HG03280 (cell line): ENCODE data around the gene CLSTN2.

Source experiments
- ATAC-seq: cut with Tn5 transposase; IDR thresholded peaks from one replicate; pipeline ENCODE4 v1.9.1; 2021; ENCODE audit warnings: mild to moderate bottlenecking, moderate library complexity; ENCODE audit not compliant: unreplicated experiment

CLSTN2 gene

DNA sequence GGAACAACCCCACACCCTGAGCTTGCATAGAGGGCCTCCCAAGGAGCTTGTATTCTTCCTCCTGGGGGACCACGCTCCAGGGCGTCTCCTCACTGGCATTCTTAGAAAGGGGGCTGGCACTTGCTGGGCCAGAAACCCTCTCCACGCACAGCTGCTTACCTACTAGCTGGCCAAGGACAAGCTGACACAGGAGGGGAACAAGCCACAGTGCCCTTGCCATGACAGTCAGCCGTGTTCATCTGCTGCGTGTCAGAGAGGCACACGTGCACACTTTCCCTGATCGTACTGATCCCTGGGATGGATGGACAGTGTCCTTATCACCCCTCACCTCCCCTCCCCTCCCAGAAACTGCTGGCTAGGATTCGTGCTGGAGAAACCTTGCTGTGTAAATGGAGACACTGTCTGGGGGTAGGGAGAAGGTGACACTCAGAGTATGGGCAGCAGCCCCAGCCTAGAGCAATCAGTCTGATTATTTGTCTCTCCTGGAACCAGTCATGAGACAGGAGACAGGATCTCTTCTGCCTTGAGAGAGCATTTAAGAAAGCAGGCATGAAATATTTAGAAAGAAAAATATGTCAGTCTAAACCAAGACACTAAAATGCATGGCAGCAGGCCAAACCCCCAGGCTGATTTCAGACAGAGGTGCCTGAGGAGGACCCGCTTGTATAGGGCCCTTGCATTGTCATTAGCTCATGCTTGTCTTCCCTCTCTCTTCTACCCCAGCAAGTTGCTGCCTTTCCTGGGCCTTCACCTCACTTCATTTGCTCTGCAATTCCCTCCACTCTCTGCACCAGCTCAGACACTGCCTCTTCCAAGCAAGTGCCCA is 431.1 kb downstream of the CLSTN2 start:
- ATAC-seq: no peak

DNA sequence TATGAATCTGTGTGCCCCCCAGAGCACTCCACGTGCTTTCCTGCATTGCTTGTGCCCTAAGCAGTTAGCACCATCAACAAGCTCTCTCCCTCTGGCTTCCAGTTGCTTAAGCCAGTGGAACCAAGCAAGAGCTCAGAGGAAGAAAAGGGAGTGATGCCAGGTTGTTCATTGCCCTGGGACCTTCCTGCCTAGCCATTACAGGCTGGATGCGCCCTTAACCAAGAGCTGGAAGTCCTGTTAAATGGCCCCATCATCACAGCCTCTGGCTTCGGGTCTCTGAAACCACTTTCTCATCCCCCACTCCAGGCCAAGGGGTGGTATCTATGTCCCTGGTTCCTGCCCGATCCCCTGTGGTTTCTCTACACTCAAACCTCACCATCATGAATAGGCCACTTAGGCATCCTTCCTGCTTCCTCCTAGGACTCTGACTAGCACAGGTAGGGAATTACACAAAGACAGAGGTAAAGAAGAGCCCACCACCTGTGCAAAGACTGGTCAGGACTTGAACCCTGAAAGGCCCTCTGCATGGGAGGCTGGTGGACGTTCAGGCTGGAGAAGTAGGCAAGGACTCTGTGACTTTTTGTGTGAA is 433.3 kb downstream of the CLSTN2 start:
- ATAC-seq: no peak

DNA sequence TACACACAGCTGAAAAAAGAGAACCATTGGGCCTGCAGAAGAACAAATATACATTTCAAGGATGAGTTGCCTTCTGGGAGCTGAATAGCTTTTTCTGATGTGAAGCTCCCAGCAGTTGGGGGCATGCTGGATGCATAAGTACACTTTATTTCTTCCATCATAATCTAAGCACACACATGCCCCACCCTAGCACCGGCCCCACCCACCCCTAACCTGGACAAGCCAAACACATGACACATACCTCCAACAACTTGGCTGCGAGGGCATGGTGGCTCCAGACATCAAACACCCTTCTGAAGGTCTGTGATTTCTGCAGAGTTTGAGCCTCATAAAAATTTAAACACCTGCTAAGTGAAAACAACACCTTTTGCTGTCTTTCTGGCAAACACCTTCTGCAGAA is 435.7 kb downstream of the CLSTN2 start:
- no peak for ATAC-seq

DNA sequence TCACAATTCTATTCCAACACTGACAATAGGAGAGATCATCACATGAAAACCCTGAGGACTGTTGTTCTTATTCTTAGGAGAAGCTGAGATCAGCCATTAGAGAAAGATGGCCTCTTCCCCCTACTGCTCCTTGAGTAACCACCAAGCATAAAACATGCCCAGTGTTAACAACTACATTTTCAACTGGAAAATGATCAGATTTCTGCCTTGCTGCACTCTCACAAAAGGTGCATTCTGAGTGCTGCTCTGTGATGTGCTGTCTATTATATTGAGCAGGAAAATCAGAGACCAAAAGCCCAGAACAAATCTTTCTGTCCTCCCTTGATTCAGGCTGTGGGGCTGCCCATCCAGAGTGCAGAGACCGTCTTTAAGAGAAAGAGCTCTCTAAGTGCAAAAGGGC is 438.2 kb downstream of the CLSTN2 start:
- ATAC-seq: no peak

DNA sequence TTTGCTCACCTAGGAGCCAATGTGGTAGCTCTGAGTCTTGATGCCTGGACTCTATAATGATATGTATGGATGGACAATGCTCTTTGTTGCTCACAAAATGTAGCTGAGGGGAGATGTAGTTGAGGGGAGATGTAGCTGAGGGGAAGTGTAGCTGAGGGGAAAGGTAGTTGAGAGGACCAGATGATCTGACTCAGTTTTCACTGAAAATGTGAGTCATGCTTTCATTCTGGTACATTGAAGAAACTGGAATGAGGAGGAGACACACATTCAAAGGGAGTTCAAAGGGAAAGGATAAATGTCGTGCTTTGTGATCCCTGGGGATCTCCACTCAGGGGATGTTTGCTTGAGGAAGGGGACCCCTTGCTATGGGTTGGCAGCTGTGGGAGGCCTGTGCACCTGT is 440.0 kb downstream of the CLSTN2 start:
- no peak for ATAC-seq

DNA sequence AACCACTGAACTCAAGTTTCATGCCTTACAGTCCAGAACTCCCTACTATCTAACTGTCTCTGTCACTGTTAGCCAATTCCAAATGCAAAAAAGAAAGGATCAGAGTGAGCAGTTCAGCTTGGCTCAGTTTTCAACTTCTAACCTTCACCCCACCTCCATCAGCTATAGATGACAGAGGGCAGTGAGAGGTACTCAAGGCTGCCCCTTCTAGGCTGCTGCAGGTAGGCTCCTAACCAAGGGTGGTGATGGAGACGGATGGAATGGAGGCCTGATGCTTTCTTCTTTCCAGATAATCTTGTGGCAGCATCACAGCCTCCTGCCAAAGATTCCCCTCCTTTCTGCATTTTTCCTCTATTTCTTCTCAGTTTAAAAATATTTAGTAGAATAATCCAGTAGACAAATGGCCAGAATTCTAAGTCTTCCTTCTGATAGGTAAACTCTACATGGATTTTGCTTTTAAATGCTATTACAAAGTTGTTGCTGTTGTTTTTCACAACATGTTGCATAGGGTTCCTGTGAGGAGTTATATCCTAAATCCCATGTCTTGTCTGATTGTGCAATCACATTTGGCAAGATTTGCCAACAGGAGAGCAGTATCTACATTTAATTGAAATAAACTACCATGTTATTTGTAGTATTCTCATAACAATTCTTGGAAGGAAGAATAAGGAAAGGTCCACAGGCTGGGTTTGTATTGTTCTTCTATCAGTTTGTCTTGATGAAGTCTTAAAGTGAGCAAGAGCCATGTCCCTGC is 441.3 kb downstream of the CLSTN2 start:
- ATAC-seq: no peak

DNA sequence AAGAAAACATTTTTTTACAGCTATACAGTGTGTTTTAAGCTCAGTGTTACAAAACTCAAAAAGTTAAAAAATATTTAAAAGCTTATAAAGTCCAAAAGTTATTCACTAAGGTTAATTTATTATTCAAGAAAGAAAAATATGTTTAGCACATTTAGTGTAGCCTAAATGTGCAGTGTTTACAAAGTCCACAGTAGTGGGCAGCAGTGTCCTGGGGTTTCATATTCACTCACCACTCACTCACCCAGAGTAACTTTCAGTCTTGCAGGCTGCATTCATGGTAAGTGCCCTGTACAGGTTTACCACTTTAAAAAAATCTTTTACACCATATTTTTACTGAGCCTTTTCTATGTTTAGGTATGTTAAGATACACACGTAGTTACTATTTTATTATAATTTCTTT is 442.7 kb downstream of the CLSTN2 start:
- ATAC-seq: no peak

DNA sequence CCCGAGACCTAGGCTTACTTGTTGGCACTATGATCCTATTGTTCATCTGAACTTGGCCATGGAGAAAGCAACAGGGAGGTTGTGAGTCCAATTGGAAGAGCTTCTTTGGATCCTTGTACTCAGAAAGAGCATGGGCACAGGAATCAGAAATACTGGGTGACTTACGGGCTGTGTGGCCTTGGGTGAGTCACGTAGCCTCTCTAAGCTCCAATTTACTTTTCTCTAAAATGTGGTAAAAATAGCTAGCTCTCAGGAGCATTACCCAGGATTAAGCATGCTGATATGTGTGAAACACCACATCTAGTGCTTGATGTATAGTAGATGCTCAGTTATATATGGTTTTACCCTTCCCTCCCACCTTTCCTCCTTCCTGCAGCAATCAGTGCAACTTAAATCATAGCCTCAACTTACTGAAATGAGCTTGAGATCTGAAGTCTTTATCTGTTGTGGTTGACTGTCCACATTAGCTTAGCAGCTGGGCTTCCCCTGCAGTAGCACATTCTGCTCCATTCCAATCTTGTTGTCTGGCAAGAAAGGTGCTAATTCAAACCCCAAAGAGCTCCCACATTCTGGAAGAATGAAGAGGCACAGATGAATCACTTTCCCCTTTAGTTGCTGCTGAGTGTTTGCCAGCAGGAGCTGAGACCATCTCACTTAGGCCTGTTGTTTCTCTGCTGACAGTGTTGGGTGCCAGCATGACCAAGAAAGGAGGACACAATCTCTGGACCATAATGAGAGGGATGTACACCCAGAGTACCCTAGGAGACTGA is 443.8 kb downstream of the CLSTN2 start:
- no peak for ATAC-seq

DNA sequence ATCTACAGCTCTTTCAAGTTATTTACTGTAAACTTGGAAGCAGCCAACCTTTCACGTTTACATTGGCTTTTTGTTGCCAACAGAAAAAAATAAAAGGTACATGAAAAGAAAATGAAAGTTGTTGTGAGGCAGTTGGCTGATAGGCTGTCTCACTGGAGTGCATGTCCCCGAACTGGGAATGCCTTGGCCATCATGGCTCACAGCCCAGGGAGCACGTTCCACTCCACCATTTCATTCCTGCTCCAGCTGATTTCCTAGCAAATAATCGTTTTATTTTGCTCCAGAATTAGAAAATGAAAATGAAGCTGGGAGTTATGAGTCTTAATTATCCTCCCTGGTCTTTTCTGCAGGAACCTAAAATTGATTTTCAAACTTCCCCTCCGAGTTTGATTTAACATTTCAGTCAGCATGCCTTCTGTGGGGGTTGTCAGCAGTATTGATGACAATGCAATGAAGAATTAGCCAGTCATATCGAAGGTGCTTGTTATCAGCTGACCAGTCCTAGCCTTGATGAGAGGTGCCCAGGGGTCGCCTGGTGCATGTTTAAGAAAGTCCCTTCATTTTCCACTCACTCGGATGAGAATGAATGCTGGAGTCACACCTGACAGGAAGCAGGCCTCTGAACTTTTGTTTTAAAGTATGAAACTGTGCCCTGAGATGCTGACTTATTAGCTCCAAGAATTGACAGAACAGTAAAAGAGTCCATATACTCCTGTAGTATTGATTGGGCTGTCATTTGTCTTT is 449.2 kb downstream of the CLSTN2 start:
- ATAC-seq: no peak

DNA sequence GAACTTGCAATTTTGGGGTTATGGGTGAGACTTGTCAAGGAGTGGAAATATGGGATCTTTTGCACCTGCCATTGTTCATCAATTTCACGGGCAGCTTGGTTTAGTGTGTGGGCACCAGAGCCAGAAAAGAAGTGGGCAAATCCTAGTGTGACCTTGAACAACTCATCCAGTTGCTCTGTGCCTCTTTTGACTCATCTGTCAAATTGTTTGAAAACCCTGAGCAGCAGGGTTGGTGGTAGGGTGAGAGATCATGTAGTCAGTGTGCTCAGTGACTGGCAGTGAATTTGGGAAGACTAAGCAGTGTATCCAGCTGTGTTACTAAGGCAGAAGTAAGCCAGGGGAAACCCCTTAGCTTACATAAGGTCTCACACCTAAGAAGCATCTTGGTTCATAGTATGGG is 449.9 kb downstream of the CLSTN2 start:
- no peak for ATAC-seq

DNA sequence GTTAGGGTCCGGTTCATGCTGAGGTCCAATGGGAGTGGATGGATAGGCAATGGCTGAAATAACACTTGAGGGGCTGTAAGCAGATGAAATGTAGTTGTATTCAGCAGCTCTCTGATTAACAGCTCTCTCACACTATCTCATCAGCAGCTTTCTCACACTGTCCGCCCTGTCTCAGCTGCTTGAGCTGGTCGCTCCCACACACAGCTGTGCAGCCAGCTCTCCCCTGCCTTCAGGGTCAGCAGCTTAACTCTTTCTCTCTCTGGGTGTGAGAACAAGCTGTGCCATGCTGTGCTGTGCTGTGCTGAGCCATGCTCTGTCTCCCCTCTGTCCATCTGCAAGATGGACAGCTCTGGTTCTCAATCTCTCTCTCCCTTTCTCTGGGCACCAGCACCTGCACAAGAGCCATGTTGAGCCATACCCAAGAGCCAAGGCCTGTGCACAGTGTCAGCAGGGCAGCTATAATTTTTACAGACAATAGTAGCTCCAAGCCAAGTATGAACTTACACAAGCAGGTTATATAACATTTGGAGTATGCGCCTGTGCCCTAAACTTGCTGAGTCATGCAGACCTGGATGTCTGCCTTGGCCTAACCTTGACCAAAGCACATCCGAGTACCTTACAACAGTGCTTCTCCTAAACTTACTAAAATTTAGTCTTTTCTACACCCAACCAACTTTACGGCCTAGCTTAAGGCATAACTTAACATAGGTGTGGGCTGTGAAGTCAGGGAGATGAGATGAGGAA is 451.5 kb downstream of the CLSTN2 start:
- no peak for ATAC-seq

DNA sequence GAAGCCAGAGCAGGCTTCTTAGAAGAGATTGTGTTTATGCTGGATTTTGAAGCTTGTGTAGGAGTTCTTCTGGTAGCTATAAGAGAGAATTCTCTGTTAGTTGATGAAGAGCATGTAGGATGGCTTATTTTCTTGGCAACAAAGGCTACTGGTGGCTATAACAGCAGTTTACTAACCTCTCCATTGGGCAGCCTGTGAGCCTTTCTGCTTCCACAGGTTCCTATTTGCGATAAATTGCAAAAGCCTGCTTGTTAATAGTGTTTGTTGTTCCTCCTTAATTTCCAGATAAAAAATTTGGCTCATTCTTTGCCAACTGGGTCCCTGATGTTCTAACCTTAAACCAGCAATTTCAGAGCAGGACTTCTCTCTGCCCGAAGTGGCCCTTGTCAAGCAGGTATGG is 452.3 kb downstream of the CLSTN2 start:
- no peak for ATAC-seq

DNA sequence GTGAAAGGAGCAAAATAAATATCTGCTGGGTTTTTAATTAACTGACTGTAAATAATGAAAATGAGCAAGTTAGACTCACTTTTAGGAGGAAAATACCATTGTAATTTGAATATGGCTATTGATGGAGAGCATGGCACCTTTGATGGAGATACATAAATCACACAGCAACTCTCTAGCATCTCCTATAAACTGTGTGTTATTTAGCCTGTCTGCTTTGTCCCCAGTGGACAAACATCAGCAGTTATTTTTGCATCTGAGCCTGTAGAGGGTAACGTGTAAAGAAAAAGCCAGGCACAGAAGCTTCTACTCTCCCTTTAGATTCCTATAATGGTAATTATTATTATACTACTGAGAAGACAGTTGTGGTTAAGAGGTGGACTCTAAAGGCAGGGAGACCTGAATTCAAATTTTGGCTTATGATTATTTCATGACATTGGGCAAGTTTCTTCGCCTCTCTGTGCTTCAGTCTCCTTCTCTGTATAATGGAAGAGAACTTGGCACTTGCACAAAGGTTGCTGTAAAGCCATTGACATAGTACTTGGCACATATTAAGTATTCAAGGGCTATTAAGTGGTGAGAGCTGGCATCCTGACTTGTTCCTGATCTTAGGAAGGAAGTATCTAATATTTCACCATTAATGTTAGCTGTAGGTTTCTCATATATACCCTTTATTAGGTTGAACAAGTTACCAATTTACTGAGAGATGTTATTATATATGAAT is 453.4 kb downstream of the CLSTN2 start:
- ATAC-seq: no peak

DNA sequence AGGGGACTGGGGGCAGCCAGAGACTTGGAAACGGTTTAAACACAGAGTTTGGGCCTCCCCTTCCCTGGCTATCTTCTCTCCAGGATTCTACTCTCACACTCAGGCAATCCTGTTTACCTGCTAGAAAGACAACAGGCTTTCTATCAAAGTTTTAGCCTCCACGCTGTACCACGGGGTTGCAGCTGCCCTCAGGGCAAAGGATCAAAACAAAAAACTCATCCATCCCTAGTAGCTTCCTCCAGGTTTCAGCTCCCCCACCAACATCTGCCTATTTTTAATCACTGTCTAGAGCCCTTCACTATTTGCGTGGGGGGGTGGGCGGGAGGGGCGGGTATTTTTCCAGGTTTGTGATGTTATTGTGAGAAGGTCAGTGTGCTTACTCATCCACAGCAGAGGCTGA is 456.1 kb downstream of the CLSTN2 start:
- no peak for ATAC-seq

DNA sequence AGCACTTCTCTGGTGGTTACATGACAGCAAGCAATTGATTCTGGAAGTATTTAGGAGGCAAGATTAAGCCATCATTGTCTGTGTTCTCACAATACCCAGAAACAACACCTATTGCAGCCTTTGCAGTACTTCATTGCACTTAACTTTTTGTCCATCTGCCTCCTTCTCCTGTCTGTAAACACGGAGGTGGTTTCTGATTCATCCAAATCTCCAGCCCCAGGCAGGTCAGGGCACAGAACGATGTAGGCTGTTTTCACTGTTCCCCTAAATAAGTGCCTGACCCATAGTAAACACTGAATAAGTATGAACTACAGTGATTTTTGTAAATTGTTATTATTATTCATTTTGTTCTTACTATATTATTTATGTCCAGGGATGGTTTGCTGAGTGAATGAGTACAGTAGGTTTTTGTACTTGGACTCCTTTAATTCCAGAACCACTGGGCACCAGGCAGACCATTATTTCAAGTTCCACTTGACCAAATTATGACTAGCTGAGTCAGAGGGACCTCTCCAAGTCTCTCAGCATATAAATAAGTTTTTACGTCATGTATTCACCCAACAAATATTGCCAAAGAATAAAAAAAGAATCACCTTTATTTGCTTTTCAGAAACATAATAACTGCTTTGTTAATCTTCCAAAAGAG is 459.6 kb downstream of the CLSTN2 start:
- ATAC-seq: no peak

DNA sequence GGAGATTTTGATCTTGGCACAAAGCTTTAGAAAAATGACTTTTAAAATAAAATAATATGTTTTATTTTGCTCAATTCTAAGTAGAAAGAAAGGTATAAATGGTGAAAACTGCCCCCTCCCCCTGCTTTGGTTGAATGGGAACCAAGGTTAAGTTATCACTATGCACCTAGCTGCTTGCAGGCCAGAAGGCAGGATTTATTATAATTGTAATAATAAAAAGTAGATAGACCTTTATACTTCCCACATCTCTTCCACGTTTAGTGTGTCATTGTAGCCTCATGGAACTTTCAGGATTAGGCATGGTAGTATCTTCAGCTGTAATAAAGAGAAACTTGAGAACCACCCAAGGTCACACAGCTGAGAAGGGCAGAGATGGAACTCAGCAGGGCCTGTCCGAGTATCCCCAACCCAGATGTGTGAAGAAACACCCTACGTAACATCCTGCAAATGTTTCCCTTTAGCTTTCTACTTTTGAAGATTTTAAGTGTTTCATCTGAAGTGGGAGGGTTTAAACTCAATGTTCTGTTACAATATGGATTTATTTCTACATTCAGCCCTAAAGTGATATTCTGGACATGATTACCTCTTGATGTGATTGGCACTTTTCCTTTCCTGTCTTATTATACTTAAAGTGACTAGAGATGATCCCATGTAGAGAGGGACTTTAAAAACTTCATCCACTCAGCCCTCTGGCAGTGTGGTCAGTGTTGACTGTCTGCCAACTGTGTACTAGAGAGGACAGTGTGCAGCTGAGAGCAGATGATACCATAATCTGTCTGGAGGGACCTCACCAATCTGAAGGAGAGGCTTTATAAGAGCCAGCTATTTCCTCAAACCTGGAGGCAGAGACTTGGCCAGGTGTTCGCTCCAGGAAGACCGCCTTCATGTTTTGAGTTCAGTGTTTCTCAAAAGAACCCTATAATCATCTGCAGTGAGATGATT is 460.4 kb downstream of the CLSTN2 start:
- no peak for ATAC-seq

DNA sequence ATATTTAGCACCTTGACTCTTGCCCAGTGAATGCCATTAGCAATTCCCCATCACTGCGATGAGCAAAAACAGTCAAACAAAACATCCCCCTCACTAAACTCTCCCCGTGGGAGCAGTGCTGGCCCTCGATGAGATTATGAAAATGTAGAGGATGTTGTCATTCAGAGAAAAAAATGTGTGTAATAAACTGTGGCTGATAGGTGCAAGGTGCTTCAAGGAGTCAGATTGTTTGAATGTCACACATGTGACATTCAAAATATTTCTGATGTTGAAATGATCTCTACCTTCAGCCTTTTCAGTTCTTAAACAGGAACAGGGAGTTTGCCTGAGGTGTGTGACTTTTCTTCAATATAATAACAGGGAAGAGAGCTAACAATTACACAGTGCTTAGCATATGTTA is 461.1 kb downstream of the CLSTN2 start:
- ATAC-seq: no peak

DNA sequence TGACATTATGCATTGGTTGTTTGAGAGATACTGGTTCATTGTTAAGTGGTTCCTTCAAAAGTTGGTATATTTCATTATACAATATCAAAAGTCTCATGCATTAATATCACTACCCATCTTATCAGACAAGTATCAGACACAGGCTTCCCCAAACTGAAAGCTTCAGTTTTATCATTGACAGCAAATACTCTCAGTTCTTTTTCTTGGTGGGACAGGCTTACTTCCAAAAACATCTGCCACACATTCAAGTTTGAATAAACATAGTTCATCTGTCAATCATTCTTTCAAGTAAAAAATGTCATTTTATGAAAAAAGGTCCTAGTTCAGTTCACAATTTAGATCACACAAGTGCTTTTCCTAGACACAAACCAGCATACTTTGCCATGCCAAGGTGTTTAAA is 462.9 kb downstream of the CLSTN2 start:
- ATAC-seq: no peak
